GM12878 (cell line): ENCODE results near the gene ZSWIM2. TPM values are rescaled to one million over a fixed set of nuclear protein-coding genes. Genes with fewer than 3 reads are reported as not detected.

Source experiments
- ATAC-seq: fragments of 200-7000 bp; cut with Tn5 transposase; 3 replicates; pipeline ENCODE4 v1.9.1; 2020; ENCODE audit warnings: mild to moderate bottlenecking, moderate library complexity
- BruUV-seq: library from RNA; stranded (reverse); fragments of 400-500 nt; replicated peaks from 2 replicates; lab custom pipeline; 2021; lab: Mats Ljungman, UMichigan
- CTCF ChIA-PET: fragments of 300-600 bp; sonication (Branson Sonifier 250); formaldehyde crosslinking; extraction: SDS; loops from one replicate; lab custom pipeline; 2021; ENCODE audit warnings: inconsistent platforms; lab: Yijun Ruan, JAX
- POLR2A ChIA-PET: fragments of 350-600 bp; formaldehyde crosslinking; extraction: SDS; loops from one replicate; lab custom pipeline; 2021; ENCODE audit warnings: inconsistent platforms; lab: Charles Lee
- RAD21 ChIA-PET: fragments of 300-600 bp; sonication (Branson Sonifier 250); formaldehyde crosslinking; loops from one replicate; lab custom pipeline; 2023; ENCODE audit warnings: antibody characterized with exemption; ENCODE audit not compliant: unreplicated experiment; lab: Charles Lee
- SMC1A ChIA-PET: fragments of 300-600 bp; sonication (Branson Sonifier 250); formaldehyde crosslinking; loops from one replicate; lab custom pipeline; 2023; ENCODE audit not compliant: unreplicated experiment, uncharacterized antibody; lab: Charles Lee
- DNase-seq: peaks from one replicate; pipeline ENCODE4 v3.0.0-alpha.2; 2011; ENCODE audit warnings: low read depth, low spot score
- FAIRE-seq: peaks from 3 replicates; lab custom pipeline; 2011; peaks lifted over from hg19 to GRCh38; lab: Jason Lieb, UNC
- H2AFZ ChIP-seq: 2 replicates; pipeline ENCODE4 v1.6.0; 2011; ENCODE audit warnings: low read depth, low read length, control low read depth; ENCODE audit not compliant: control insufficient read depth
- H3K27ac ChIP-seq: 2 replicates; pipeline ENCODE4 v1.5.1; 2011; ENCODE audit warnings: control low read depth; ENCODE audit not compliant: control insufficient read depth, insufficient read depth
- H3K27me3 ChIP-seq, 2 experiments: replicated peaks in 1 of 2; 2 replicates each; pipeline versions ENCODE4 v1.6.0 to v1.6.1; 2011; ENCODE audit warnings: low read length in 1 of 2; ENCODE audit not compliant: control insufficient read depth in 2 of 2, insufficient read depth in 2 of 2
- H3K36me3 ChIP-seq, 2 experiments: 2 replicates each; pipeline ENCODE4 v1.5.1; 2011; ENCODE audit warnings: low read length in 1 of 2; ENCODE audit not compliant: control insufficient read depth in 2 of 2, insufficient read depth in 2 of 2
- H3K4me1 ChIP-seq: 2 replicates; pipeline ENCODE4 v1.6.1; 2011; ENCODE audit warnings: mild to moderate bottlenecking, low read length, moderate library complexity, mixed read lengths; ENCODE audit not compliant: control insufficient read depth, insufficient read depth
- H3K4me2 ChIP-seq: 2 replicates; pipeline ENCODE4 v1.6.0; 2011; ENCODE audit warnings: control low read depth; ENCODE audit not compliant: control insufficient read depth, insufficient read depth
- H3K4me3 ChIP-seq: fragments of 200-600 bp; sonication (generic); 2 replicates; pipeline ENCODE4 v1.5.1; 2016
- H3K79me2 ChIP-seq: 2 replicates; pipeline ENCODE4 v1.6.0; 2011; ENCODE audit warnings: low read length; ENCODE audit not compliant: control insufficient read depth, insufficient read depth
- H3K9ac ChIP-seq: 2 replicates; pipeline ENCODE4 v1.8.0; 2011; ENCODE audit warnings: low read length, control low read depth, mixed read lengths; ENCODE audit not compliant: control insufficient read depth, insufficient read depth
- H3K9me3 ChIP-seq: replicated peaks from 3 replicates; pipeline ENCODE4 v1.5.1; 2011; ENCODE audit warnings: mild to moderate bottlenecking, low read length; ENCODE audit not compliant: control insufficient read depth, insufficient read depth
- H4K20me1 ChIP-seq: 2 replicates; pipeline ENCODE4 v1.6.0; 2011; ENCODE audit not compliant: control insufficient read depth, insufficient read depth
- ATF7 ChIP-seq: fragments of 450-650 bp; IDR thresholded peaks from 2 replicates; pipeline ENCODE4 v1.6.1; 2016; ENCODE audit warnings: low read depth, mild to moderate bottlenecking
- BCL3 ChIP-seq: IDR thresholded peaks from 2 replicates; pipeline ENCODE4 v1.6.1; 2011; ENCODE audit warnings: borderline replicate concordance, low read depth, mild to moderate bottlenecking, moderate library complexity, low read length; ENCODE audit not compliant: insufficient read depth, poor library complexity, severe bottlenecking
- BMI1 ChIP-seq: fragments of 450-650 bp; IDR thresholded peaks from 2 replicates; pipeline ENCODE4 v1.6.1; 2016; ENCODE audit warnings: mild to moderate bottlenecking, moderate library complexity, borderline replicate concordance
- CBFB ChIP-seq: IDR thresholded peaks from 2 replicates; pipeline ENCODE4 v1.6.1; 2016; ENCODE audit warnings: antibody characterized with exemption, low read depth
- CBX3 ChIP-seq: fragments of 200-600 bp; sonication (generic); IDR thresholded peaks from 2 replicates; pipeline ENCODE4 v1.6.1; 2016; ENCODE audit warnings: low read depth, borderline replicate concordance
- CBX5 ChIP-seq: sonication (generic); IDR thresholded peaks from 2 replicates; pipeline ENCODE4 v1.6.1; 2016; ENCODE audit warnings: low read depth, moderate library complexity, mild to moderate bottlenecking, inconsistent platforms
- GATAD2B ChIP-seq: fragments of 450-650 bp; conservative IDR thresholded peaks from 2 replicates; pipeline ENCODE4 v1.6.1; 2017; ENCODE audit warnings: low read depth, mild to moderate bottlenecking, moderate library complexity
- HDAC6 ChIP-seq: fragments of 200-600 bp; sonication (generic); IDR thresholded peaks from one replicate; pipeline ENCODE4 v1.8.0; 2017; ENCODE audit warnings: antibody characterized with exemption; ENCODE audit not compliant: unreplicated experiment
- KAT2A ChIP-seq: conservative IDR thresholded peaks from 2 replicates; pipeline ENCODE4 v1.6.1; 2011; ENCODE audit warnings: low read depth, low read length; ENCODE audit not compliant: control insufficient read depth
- MAX ChIP-seq: IDR thresholded peaks from 2 replicates; pipeline ENCODE4 v1.6.1; 2012; ENCODE audit warnings: low read depth, low read length, improper control_type of control experiment
- MYC ChIP-seq: IDR thresholded peaks from 2 replicates; pipeline ENCODE4 v1.6.1; 2011; ENCODE audit warnings: mild to moderate bottlenecking, low read length, moderate library complexity, inconsistent platforms; ENCODE audit not compliant: insufficient read depth, insufficient replicate concordance, insufficient read length, severe bottlenecking
- NFYA ChIP-seq: IDR thresholded peaks from 2 replicates; pipeline ENCODE4 v1.6.1; 2011; ENCODE audit warnings: low read depth, mild to moderate bottlenecking, low read length, improper control_type of control experiment, borderline replicate concordance
- PAX8 ChIP-seq: fragments of 450-650 bp; IDR thresholded peaks from 2 replicates; pipeline ENCODE4 v1.6.1; 2017; ENCODE audit warnings: mild to moderate bottlenecking, moderate library complexity
- POU2F2 ChIP-seq: IDR thresholded peaks from 3 replicates; pipeline ENCODE4 v1.6.1; 2011; ENCODE audit warnings: low read depth, mild to moderate bottlenecking, low read length, borderline replicate concordance
- RAD21 ChIP-seq: IDR thresholded peaks from 2 replicates; pipeline ENCODE4 v1.6.1; 2011; ENCODE audit warnings: mild to moderate bottlenecking, low read depth, low read length, moderate library complexity; ENCODE audit not compliant: insufficient read depth
- RUNX3 ChIP-seq: IDR thresholded peaks from 2 replicates; pipeline ENCODE4 v1.6.1; 2012; ENCODE audit warnings: low read length, inconsistent platforms
- SIN3A ChIP-seq: IDR thresholded peaks from 2 replicates; pipeline ENCODE4 v1.6.1; 2012; ENCODE audit warnings: low read depth, low read length, improper control_type of control experiment
- SMC3 ChIP-seq: IDR thresholded peaks from 2 replicates; pipeline ENCODE4 v1.6.1; 2011; ENCODE audit warnings: low read length, improper control_type of control experiment, borderline replicate concordance
- ZNF384 ChIP-seq: IDR thresholded peaks from 2 replicates; pipeline ENCODE4 v1.6.1; 2012; ENCODE audit warnings: low read depth, mild to moderate bottlenecking, low read length, improper control_type of control experiment, borderline replicate concordance
- in situ Hi-C: fragments of 300-500 bp; cut with MboI; formaldehyde crosslinking; loops from 9 replicates; pipeline ENCODE4 v1.14.3; 2018; ENCODE audit warnings: mixed read lengths
- intact Hi-C: fragments of 100-400 bp; cut with micrococcal nuclease; formaldehyde crosslinking; loops from one replicate; pipeline ENCODE4 v1.14.2; 2022; ENCODE audit not compliant: unreplicated experiment
- polyA plus RNA-seq, 11 experiments: library from polyadenylated mRNA; depleted of rRNA in 4 of 11; unstranded in 6 of 11; stranded (reverse) in 5 of 11; fragments of >200 nt; fragmentation: Nextera tagmentation in 4 of 11; fragmentation: Illumina TruSeq in 1 of 11; extraction: Ambion mirVana in 4 of 11; extraction: Trizol in 1 of 11; gene quantifications; 1 replicate in 1 of 11; 2 replicates in 10 of 11; pipeline versions ENCODE4 v1.2.1 to v1.2.3, GENCODE V29; 2011 to 2016; ENCODE audit warnings: inconsistent platforms in 2 of 11, missing spikeins in 2 of 11, low read depth in 1 of 11
- total RNA-seq, 4 experiments: library from RNA; depleted of rRNA in 3 of 4; stranded (reverse); fragments of >200 nt in 3 of 4; fragmentation: Illumina TruSeq in 1 of 4; extraction: Trizol in 1 of 4; gene quantifications; 2 replicates each; pipeline versions ENCODE4 v1.2.1 to v1.2.3, GENCODE V29; 2013 to 2021

Gene ZSWIM2
- total and polyA plus RNA-seq, 10 of the 15 experiments (the other 5 are each of a cell fraction or from before 2014, with no cell fraction given), result not detected

DNA sequence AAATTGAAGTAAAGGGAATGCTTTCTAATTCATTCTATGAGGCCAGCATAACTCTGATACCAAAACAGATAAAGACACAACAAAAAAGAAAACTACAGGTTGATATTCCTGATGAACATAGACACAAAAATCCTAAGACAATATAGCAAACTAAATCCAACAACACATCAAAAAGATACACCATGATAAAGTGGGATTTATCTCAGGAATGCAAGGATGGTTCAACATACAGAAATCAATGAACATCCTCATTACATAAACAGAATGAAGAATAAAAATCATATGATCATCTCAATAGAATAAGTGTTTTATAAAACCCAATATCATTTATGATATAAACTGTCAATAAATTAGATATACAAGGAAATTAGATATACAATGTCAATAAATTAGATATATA lies 65.7 kb downstream of the ZSWIM2 start:
- intact Hi-C loops, result no loop called here
- in situ Hi-C loops, result no loop called here
- H3K36me3 ChIP-seq, result no peaks in the 10 kb centered on the region
- no peak for TF ChIP-seq BMI1
- no peak for TF ChIP-seq CBFB
- TF ChIP-seq RAD21, result no peak
- TF ChIP-seq BCL3, result no peak
- no peak for TF ChIP-seq CBX5
- TF ChIP-seq PAX8, result no peak
- no peak for TF ChIP-seq ZNF384
- TF ChIP-seq POU2F2, result no peak
- TF ChIP-seq HDAC6, result no peak
- no peak for TF ChIP-seq KAT2A
- no peak for TF ChIP-seq ATF7
- TF ChIP-seq MYC, result no peak
- TF ChIP-seq SMC3, result no peak
- TF ChIP-seq SIN3A, result no peak
- TF ChIP-seq RUNX3, result no peak
- TF ChIP-seq NFYA, result no peak
- TF ChIP-seq CBX3, result no peak
- no peak for TF ChIP-seq MAX
- no peak for TF ChIP-seq GATAD2B
- no peak overlapping the region for H3K27ac ChIP-seq
- SMC1A ChIA-PET, result interaction anchor here (0.7 kb wide), 2 partner anchors 279 to 796 kb away, joined by 3 read pairs; no protein-coding TSS in a partner anchor
- POLR2A ChIA-PET, result no interaction called here
- FAIRE-seq (no peak), ATAC-seq (no peak), DNase-seq (no peak)
- no peak overlapping the region for H3K9ac ChIP-seq
- H3K9me3 ChIP-seq, result no peaks in the 10 kb centered on the region; the same call in 2 of the 3 replicates
- H3K4me2 ChIP-seq, result no peak overlapping the region
- no peaks in the 10 kb centered on the region for H3K79me2 ChIP-seq
- BruUV-seq, result no TSS peak
- no peaks in the 10 kb centered on the region for H4K20me1 ChIP-seq
- CTCF ChIA-PET, result interaction anchor here (1.3 kb wide), 1 partner anchor 141 kb away, joined by 3 read pairs; no protein-coding TSS in a partner anchor
- RAD21 ChIA-PET, result no interaction called here
- H3K27me3 ChIP-seq, result no peaks in the 10 kb centered on the region
- no peak overlapping the region for H2AFZ ChIP-seq
- no peak overlapping the region for H3K4me3 ChIP-seq
- no peaks in the 10 kb centered on the region for H3K4me1 ChIP-seq
